ENCODE results near the gene OR10A5.
"Not testable (repeated sequence)": the region's sequence is repeated elsewhere in the genome, so short reads cannot be mapped to it uniquely, and the experiment has no call there.

OR10A5 gene, protein sequence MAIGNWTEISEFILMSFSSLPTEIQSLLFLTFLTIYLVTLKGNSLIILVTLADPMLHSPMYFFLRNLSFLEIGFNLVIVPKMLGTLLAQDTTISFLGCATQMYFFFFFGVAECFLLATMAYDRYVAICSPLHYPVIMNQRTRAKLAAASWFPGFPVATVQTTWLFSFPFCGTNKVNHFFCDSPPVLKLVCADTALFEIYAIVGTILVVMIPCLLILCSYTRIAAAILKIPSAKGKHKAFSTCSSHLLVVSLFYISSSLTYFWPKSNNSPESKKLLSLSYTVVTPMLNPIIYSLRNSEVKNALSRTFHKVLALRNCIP

DNA sequence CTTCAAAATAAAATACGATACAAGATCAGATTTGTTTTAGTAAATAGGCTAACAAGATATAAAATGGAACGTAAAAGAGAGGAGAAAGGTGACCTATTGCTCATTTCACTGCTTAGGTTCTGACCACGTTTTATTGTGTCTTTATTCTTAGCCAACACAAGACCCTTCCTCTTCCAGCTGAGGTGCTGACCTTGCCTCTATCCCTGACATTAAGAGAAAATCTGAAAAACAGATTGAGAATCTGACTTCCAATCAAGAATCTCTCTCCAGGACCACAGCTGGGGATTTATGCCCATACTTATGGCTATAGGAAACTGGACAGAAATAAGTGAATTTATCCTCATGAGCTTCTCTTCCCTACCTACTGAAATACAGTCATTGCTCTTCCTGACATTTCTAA lies at the start of gene OR10A5:
Gene OR10A5, plus strand, starts transcription at position 301 of the 400 bp plus-strand sequence. Its CDS starts 0 bp downstream, at position 301.
- no peak within 1 kb of the TSS for H3K27ac ChIP-seq
- TF ChIP-seq, protein P1, sequence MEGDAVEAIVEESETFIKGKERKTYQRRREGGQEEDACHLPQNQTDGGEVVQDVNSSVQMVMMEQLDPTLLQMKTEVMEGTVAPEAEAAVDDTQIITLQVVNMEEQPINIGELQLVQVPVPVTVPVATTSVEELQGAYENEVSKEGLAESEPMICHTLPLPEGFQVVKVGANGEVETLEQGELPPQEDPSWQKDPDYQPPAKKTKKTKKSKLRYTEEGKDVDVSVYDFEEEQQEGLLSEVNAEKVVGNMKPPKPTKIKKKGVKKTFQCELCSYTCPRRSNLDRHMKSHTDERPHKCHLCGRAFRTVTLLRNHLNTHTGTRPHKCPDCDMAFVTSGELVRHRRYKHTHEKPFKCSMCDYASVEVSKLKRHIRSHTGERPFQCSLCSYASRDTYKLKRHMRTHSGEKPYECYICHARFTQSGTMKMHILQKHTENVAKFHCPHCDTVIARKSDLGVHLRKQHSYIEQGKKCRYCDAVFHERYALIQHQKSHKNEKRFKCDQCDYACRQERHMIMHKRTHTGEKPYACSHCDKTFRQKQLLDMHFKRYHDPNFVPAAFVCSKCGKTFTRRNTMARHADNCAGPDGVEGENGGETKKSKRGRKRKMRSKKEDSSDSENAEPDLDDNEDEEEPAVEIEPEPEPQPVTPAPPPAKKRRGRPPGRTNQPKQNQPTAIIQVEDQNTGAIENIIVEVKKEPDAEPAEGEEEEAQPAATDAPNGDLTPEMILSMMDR (conservative IDR thresholded peaks at IDR 0.05): no peak

DNA sequence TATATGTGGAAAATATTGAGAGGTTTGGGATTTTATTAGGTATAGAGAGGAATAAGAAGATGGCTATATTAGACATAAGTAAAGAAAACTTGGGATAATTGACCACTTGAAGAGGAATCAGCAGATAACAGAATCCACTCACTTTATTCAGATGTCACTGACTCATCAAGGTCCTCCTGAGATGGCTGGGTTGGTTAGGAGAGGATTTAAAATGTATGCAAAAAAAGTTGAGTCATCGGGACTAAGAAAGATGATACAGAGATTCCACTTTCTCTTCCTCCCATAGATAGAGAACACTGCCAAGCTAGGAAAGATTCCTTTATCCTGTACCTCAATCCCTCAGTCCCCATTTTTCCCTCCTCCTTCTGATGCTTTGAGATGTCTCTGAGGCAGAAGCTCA lies 46.1 kb upstream of the OR10A5 start, which contains the start of gene OR6A2:
Gene OR6A2, minus strand, starts transcription at position 288 of the 400 bp plus-strand sequence. CDS start 3,981 bp downstream, outside the sequence.
- no peak within 1 kb of the TSS for H3K27ac ChIP-seq
- TF ChIP-seq, protein P1 (conservative IDR thresholded peaks at IDR 0.05): no peak
- no peak for TF ChIP-seq ZFX (IDR thresholded peaks at IDR 0.05)

DNA sequence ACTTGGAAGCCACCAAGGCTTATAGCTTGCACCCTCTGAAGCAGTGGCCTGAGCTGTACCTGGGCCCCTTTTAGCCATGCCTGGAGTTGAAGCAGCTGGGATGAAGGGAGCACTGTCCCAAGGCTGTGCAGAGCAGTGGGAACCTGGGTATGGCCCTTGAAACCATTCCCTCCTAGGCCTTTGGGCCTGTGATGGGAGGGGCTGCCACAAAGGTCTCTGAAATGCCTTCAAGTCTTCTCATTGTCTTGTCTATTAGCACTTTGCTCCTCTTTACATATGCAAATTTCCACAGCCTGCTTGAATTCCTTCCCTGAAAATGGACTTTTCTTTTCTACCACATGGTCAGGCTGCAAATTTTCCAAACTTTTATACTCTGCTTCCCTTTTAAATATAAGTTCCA lies 44.4 kb upstream of the OR10A5 start:
- H3K27ac ChIP-seq: not testable (repeated sequence)

DNA sequence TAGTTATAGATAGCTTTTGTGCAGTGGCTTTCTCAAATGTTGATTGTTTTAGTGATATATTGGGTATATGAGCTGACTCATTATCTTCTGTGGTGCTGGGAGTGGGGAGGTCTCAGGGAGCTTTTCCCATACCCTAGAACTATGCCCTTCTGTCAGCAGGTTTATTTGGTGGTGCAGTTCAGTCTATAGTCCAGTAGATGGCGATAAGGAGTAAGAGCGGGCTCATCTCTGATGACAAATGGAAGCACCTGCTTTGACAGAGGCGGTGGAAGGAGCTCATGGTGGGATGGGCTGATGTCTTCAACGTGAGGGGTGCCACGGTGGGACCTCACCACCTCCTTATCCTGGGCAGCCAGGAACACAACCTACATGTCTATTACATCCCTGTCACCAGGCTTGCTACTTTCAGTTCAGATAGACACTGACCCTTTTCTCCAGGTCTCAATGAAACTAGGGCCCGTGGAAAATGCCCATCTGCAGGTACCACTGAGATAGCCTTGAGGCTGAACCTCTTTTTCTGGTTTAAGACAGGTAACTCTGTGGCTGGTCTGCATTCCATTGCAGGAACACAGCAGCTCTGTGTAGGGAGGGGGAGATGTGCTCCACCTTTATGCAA lies 33.0 kb upstream of the OR10A5 start:
- TF ChIP-seq ZFX (IDR thresholded peaks at IDR 0.05): no peak
- TF ChIP-seq, protein P1 (conservative IDR thresholded peaks at IDR 0.05): peak; percentile 96
- no peak overlapping the region for H3K27ac ChIP-seq

DNA sequence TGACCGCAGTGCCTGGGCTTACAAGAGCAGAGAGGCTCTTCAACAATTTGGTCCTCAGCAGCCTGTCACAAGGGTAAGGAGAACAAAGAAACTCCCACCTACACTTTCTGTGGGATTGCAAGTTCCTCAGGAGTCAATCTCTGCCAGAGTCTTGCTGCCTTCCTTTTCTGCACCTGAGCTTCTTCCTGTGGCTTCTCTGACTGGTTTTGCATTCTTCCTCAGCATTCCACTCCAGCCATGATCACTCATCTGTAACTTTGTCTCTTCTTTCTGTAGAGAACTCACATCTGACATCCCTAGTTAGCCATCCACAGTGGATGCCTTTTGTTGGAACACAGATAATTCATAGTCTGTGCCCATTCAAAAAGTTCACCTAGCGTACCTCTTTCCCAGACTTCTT lies 31.8 kb upstream of the OR10A5 start:
- TF ChIP-seq, protein P1 (conservative IDR thresholded peaks at IDR 0.05): no peak
- no peak for TF ChIP-seq ZFX (IDR thresholded peaks at IDR 0.05)
- H3K27ac ChIP-seq: no peak overlapping the region

DNA sequence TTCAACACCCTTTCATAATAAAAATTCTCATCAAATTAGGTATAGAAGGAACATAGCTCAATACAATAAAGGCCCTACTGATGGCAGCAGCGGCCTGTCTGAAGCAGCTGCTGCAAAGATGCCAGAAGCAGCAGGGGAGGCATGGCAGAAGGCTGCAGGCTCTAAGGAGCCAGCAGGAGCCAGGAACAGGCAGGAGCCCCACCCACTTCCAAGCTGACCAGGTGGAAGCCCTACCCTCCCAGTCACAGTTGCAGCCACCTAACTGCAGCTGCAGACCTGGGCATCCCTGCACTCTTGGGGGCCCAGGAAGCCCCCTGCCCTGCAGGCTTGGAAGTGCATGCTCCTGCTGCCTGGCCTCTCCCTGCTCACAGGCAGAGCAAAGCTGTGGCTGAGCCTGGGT lies 27.8 kb upstream of the OR10A5 start:
- H3K27ac ChIP-seq: no peak overlapping the region
- TF ChIP-seq, protein P1 (conservative IDR thresholded peaks at IDR 0.05): no peak
- TF ChIP-seq ZFX (IDR thresholded peaks at IDR 0.05): no peak

DNA sequence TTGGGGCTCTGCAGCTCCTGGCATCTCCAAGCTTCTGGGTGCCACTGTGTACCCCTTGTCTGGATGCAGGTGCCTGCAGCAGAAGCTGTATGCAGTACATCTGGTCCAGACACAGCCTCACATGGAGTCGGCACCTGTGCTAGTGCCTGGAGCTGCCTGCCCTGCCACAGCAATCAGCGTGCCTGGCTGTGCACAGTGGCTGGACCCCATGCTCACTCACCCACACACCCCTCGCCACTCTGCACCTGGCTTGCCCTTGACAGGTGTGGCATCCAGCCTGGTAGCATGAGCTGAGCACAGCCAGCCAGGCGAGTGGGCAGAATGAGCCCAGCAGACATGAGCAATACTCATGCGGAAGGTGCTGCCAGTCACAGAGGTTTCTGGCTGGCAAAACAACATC lies 26.5 kb upstream of the OR10A5 start:
- H3K27ac ChIP-seq: no peak overlapping the region
- TF ChIP-seq ZFX (IDR thresholded peaks at IDR 0.05): no peak
- TF ChIP-seq, protein P1 (conservative IDR thresholded peaks at IDR 0.05): no peak
